Measurements from ENCODE around the gene AQP10. TPM values are rescaled to one million over a fixed set of nuclear protein-coding genes. Genes with fewer than 3 reads are reported as not detected.

AQP10 gene
- total RNA-seq, 2 experiments from 2014 or later, result not detected

GRCh38 chr1:154323493-154323892 is 2.6 kb downstream of the AQP10 start:
- CTCF ChIA-PET (ENCODE audit: unreplicated experiment), result no interaction called here

GRCh38 chr1:154324241-154324640 is 3.3 kb downstream of the AQP10 start:
- Histone ChIP-seq H3K4me2 (ENCODE audit: low read length) (peak overlapping the region; percentile 99), H3K27ac (ENCODE audit: low read depth, low read length, poor library complexity, severe bottlenecking) (no peak overlapping the region), H3K9me2 (ENCODE audit: insufficient read depth, low read length) (no peaks in the 10 kb centered on the region), H3K4me3 (ENCODE audit: low read depth, low read length, poor library complexity, severe bottlenecking) (peak overlapping the region; percentile 83), H4K20me1 (ENCODE audit: insufficient read depth, low read length) (no peaks in the 10 kb centered on the region), H3K79me2 (ENCODE audit: insufficient read depth, low read depth, low read length) (no peaks in the 10 kb centered on the region), H3K36me3 (ENCODE audit: insufficient read depth, low read length) (no peaks in the 10 kb centered on the region), H2AFZ (ENCODE audit: low read length) (peak overlapping the region; percentile 98), H3K4me1 (ENCODE audit: insufficient read depth, low read length, poor library complexity, severe bottlenecking) (peaks cover 22% of the 10 kb centered on the region), H3K9me3 (ENCODE audit: low read length) (no peaks in the 10 kb centered on the region)
- CTCF ChIA-PET (ENCODE audit: unreplicated experiment), result no interaction called here
- no peak for DNase-seq (ENCODE audit: low spot score)
- TF ChIP-seq CTCF (conservative IDR thresholded peaks at IDR 0.05; ENCODE audit: low read length) (no peak), EZH2phosphoT487 (IDR thresholded peaks at IDR 0.05; ENCODE audit: borderline replicate concordance, low read depth, low read length) (no peak)
- POLR2A ChIA-PET, result no interaction called here
- BruUV-seq (replicated peaks), result no TSS peak
- intact Hi-C loops (cut with micrococcal nuclease; ENCODE audit: unreplicated experiment), result loop anchor here (10.0 kb wide), 1 partner anchor 221 kb away; no protein-coding TSS in a partner anchor

More at GRCh38 chr1:154323493-154323892, 2.6 kb downstream of the AQP10 start:
- Histone ChIP-seq H3K4me3 (ENCODE audit: low read depth, low read length, poor library complexity, severe bottlenecking) (no peak overlapping the region), H2AFZ (ENCODE audit: low read length) (no peak overlapping the region), H4K20me1 (ENCODE audit: insufficient read depth, low read length) (no peaks in the 10 kb centered on the region), H3K36me3 (ENCODE audit: insufficient read depth, low read length) (no peaks in the 10 kb centered on the region), H3K4me1 (ENCODE audit: insufficient read depth, low read length, poor library complexity, severe bottlenecking) (peaks cover 22% of the 10 kb centered on the region), H3K4me2 (ENCODE audit: low read length) (no peak overlapping the region), H3K27ac (ENCODE audit: low read depth, low read length, poor library complexity, severe bottlenecking) (no peak overlapping the region), H3K9me2 (ENCODE audit: insufficient read depth, low read length) (no peaks in the 10 kb centered on the region), H3K9me3 (ENCODE audit: low read length) (no peaks in the 10 kb centered on the region), H3K79me2 (ENCODE audit: insufficient read depth, low read depth, low read length) (no peaks in the 10 kb centered on the region)
- DNase-seq (ENCODE audit: low spot score), result no peak
- TF ChIP-seq CTCF (conservative IDR thresholded peaks at IDR 0.05; ENCODE audit: low read length) (no peak), EZH2phosphoT487 (IDR thresholded peaks at IDR 0.05; ENCODE audit: borderline replicate concordance, low read depth, low read length) (no peak)
- POLR2A ChIA-PET, result no interaction called here
- intact Hi-C loops (cut with micrococcal nuclease; ENCODE audit: unreplicated experiment), result loop anchor here (10.0 kb wide), 1 partner anchor 221 kb away; no protein-coding TSS in a partner anchor
- no TSS peak for BruUV-seq (replicated peaks)

- Histone ChIP-seq H3K27ac (ENCODE audit: low read depth, low read length, poor library complexity, severe bottlenecking) (peak within 1 kb of the TSS; percentile 19), H3K4me3 (ENCODE audit: low read depth, low read length, poor library complexity, severe bottlenecking) (peak within 1 kb of the TSS; percentile 83), H3K79me2 (ENCODE audit: insufficient read depth, low read depth, low read length) (no peaks in the 10 kb centered on the region), H3K36me3 (ENCODE audit: insufficient read depth, low read length) (no peaks in the 10 kb centered on the region), H3K9me3 (ENCODE audit: low read length) (no peaks in the 10 kb centered on the region), H4K20me1 (ENCODE audit: insufficient read depth, low read length) (no peaks in the 10 kb centered on the region), H3K9me2 (ENCODE audit: insufficient read depth, low read length) (no peaks in the 10 kb centered on the region), H3K4me2 (ENCODE audit: low read length) (peak within 1 kb of the TSS; percentile 99), H2AFZ (ENCODE audit: low read length) (peak within 1 kb of the TSS; percentile 98), H3K4me1 (ENCODE audit: insufficient read depth, low read length, poor library complexity, severe bottlenecking) (peaks cover 22% of the 10 kb centered on the region)
- ChIA-PET POLR2A (no interaction called here), CTCF (ENCODE audit: unreplicated experiment) (no interaction called here)
- intact Hi-C loops (cut with micrococcal nuclease; ENCODE audit: unreplicated experiment), result loop anchor here (10.0 kb wide), 1 partner anchor 220 kb away; no protein-coding TSS in a partner anchor
- TF ChIP-seq CTCF (conservative IDR thresholded peaks at IDR 0.05; ENCODE audit: low read length), result peak; percentile 95
- no peak for TF ChIP-seq EZH2phosphoT487 (IDR thresholded peaks at IDR 0.05; ENCODE audit: borderline replicate concordance, low read depth, low read length)
- peak; percentile 87 for DNase-seq (ENCODE audit: low spot score)
- no TSS peak for BruUV-seq (replicated peaks)
These were observed 4.0 kb downstream of the AQP10 start, which contains the start of gene ATP8B2 for GRCh38 chr1:154324669-154325582. ATP8B2 (plus strand) TSS chr1:154325525; CDS start chr1:154328142, 2,617 bp downstream.
